GM19438 (cell line): ENCODE results near the gene TPST1.
A peak's percentile ranks its signal among the peaks of the same experiment; 100 is the strongest.

Experiments used
- ATAC-seq: cut with Tn5 transposase; IDR thresholded peaks from one replicate; pipeline ENCODE4 v1.9.1; 2021; ENCODE audit warnings: low read depth; ENCODE audit not compliant: unreplicated experiment

The TPST1 gene

GRCh38 chr7:66237906-66238772 lies 33.0 kb downstream of the TPST1 start:
- peak; percentile 83 for ATAC-seq

DNA sequence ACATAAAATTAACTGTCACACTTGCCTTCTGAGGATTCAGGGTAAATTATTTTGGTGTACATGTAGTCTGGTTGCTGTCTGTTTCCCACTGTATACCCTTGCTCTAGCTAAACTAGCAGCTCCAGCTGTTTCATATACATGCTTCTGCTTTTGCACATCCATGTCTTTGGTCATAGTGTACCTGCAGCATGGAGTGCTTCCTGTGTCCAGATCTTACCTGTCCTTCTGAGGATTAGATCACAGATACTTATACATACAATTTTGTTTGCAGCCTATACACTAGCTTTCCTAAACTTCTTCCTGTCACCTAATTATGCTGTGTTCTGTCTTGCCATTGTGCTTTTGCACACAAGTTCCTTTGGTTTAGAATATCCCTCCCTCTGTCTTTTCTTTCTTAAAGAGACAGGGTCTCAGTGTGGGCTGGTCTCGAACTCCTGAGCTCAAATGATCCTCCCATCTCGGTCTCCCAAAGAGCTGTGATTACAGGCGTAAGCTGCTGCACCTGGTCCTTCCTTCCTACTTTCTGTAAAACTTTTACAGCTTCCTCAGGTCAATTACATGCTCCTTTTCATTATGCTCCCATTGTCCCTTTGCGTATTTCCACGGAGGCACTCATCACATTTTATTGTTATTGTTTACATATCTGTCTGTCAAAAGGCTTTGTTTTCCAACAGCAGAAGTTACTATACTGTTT lies 33.8 kb downstream of the TPST1 start:
- ATAC-seq: peak; percentile 56

DNA sequence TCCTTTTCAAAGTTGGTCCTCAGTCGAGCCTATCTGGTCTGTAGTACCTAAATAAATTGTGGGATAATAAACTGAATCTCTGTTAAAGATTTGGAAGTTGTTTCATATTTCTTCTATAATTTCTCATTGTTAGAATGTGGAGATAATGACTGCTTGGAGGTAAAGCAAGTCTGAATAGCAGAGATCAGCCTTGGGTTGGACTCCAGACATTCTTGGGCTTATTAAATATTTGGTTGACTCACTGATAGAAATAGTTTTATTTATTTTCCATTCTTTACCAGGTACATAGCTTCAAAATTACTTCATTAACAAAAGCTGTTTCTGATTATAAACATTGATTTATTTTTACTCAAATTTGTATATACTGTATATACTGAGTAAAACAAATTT lies 34.3 kb downstream of the TPST1 start:
- ATAC-seq: no peak

GRCh38 chr7:66245008-66245407 lies 39.9 kb downstream of the TPST1 start:
- ATAC-seq: no peak

DNA sequence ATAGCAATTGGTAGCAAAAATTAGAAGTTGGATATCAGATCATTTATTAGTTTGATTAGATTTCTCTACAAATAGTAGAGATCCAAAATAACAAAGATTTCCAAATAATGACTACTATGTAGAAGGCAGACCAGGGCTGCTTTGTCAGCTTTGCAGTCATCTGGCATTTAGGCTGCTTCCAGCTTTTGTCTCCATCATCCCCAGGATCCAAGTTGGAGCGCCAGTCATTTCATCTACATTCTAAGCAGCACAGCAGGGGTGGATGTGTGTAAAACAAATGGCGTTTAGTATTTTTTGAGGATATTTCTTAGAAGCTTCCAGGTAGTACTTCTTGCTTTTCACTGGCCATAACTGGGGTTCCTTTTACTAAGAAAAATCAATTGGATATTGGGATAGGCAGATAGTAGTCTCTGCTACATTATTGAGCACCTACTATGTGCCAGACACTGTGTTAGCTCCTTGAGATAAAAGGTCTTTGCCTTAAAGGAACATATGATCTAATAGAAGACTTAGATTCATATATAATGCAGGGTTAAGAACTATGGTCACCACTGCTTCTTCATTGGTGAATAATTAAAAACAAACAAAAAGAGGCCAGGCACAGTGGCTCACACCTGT lies 41.5 kb downstream of the TPST1 start:
- no peak for ATAC-seq

DNA sequence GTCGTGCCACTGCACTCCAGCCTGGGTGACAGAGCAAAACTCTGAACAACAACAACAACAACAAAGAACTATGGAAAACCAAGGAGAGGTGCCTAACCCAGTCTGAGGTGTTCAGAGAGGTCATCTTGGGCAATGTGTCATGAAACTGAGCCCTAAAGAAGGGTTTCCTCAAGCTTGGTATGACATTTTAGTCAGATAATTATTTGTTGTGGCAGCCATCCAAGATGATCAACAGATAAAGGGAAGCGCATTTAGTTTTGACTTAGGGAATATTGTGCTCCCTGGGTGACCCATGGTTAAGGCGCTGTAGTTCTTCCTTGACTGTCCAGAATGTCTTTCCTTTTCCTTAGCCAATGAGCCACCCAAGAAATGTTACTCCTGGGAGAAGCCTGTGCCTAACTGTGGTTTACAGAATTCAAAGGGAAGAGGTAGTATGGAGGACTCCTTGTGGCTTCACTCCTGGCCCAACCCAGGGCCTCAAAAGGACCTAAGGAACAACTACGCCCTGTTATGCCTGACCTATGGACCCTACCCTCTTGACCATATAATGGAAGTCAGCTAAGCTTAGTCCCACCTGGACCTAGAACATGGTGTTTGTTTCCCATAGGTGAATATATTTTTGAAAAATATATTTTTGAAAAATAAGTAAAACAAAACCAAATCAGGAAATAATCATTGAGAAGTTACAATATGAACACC lies 42.4 kb downstream of the TPST1 start:
- no peak for ATAC-seq

DNA sequence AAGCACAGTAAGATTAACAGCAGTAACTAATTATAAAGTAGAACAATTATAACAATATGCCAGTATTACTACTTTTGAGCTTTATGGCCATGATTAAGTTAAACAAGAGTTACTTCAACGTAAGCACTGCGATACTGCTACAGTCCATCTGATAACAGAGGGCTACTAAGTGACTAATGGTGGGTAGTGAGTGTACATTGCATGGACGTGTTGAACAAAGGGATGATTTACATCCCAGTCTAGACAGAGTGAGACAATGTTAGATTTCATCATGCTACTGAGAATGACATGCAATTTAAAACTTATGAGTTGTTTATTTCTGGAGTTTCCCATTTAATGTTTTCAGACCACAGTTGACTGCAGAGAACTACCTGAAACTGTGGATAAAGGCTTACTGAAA lies 45.6 kb downstream of the TPST1 start:
- no peak for ATAC-seq

GRCh38 chr7:66255534-66256100 lies 50.5 kb downstream of the TPST1 start:
- ATAC-seq: no peak

GRCh38 chr7:66256281-66256680 lies 51.1 kb downstream of the TPST1 start:
- no peak for ATAC-seq

- ATAC-seq: no peak
Measured at GRCh38 chr7:66257481-66257880, 52.3 kb downstream of the TPST1 start.

GRCh38 chr7:66258409-66258808 lies 53.3 kb downstream of the TPST1 start:
- ATAC-seq: no peak

- ATAC-seq: no peak
Measured at GRCh38 chr7:66261941-66262340, 56.8 kb downstream of the TPST1 start.

GRCh38 chr7:66263936-66264335 lies 58.8 kb downstream of the TPST1 start:
- ATAC-seq: no peak

DNA sequence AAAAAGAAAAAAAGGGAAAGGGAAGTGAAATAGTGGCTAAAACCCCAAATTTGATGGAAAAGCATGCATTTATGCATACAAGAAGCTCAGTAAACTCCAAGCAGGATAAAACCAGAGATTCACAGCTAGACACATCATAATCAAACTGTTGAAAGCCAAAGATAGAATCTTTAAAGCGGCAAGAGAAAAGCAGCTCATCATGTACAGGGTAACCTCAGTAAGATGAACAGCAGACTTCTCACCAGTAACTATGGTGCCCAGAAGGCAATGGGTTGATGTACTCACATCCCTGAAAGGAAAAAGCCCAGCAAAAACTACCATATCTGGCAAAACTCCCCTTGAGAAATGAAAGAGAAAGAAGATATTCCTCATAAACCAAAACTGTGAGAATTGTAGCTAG lies 60.4 kb downstream of the TPST1 start:
- no peak for ATAC-seq

DNA sequence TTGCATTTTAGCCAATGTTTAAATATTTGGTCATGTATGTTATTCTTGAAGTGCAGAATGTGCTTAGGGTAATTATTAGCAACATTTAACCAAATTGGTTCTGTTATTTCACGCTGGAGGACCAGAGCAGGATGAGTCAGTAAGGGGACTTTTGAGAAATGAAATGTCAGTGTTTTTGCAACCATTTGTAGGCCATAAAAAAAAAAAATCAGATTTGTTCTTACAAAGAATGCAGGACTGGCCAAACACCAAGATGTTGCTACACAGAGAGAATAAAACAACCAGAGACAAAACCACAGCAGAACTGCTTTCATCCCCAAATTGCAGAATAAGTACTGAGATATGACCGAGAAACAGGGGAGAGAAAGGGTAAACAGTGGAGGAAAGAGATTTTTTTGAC lies 62.1 kb downstream of the TPST1 start:
- ATAC-seq: no peak

DNA sequence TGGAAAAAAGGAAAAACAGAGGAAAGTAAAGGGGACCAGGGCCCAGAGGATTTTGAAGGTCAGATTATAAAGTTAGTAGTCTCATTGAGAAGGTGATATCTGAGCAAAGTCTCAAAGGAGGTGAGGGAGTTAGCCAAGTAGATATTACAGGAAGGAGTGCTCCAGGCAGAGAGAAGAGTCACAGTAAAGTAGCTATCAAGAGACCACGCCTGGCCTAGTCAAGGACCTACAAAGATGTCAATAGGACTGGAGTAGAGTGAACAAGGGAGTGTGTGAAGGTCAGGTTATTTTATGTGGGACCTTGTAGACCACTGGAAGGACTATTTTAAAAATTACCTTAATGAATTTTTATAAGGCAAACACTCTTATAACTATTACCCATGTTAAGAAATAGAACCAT lies 64.8 kb downstream of the TPST1 start:
- no peak for ATAC-seq

DNA sequence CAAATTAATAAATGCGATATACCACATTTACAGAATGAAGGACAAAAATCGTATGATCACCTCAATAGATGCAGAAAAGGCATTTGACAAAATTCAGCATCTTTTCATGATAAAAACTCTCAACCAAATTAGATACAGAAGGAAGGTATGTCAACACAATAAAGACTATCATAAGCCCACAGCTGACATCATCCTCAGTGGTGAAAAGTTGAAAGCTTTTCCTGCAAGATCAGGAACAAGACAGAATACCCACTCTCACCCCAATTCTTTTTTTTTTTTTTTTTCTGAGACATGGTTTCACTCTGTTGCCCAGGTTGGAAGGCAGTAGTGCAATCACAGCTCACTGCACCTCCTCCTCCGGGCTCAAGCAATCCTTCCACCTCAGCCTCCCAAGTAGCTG lies 67.2 kb downstream of the TPST1 start:
- no peak for ATAC-seq

GRCh38 chr7:66276363-66276762 lies 71.2 kb downstream of the TPST1 start:
- no peak for ATAC-seq

DNA sequence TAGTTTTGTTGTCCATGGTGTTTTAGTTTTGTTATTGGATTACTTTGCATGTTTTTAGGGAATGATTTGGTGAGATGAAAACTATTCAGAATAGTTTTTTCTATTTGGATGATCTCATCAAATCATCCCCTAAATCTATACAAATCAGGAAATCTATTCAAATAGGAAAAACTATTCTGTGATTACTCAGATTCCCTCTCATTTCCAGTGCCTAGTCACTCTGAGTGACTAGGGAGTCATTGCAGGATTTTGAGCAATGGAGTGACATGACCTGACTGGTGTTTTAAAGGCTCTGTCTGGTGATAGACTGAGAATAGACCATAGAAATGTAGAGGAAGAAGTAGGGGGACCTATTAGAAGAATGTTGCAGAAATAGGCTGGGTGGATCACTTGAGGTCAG lies 72.4 kb downstream of the TPST1 start:
- no peak for ATAC-seq

GRCh38 chr7:66279912-66280311 lies 74.8 kb downstream of the TPST1 start:
- ATAC-seq: no peak
